AG04449 (cell line): ENCODE results near the gene MTF2.
"Not testable (repeated sequence)": the region's sequence is repeated elsewhere in the genome, so short reads cannot be mapped to it uniquely, and the experiment has no call there.

Experiments
- CTCF ChIA-PET: fragments of 350-600 bp; formaldehyde crosslinking; extraction: SDS; loops from one replicate; lab custom pipeline; 2021; ENCODE audit warnings: antibody characterized with exemption; lab: Yijun Ruan, JAX
- POLR2A ChIA-PET: fragments of 400-600, 350-600 bp; formaldehyde crosslinking; extraction: SDS; loops from one replicate; lab custom pipeline; 2020; ENCODE audit warnings: antibody characterized with exemption, inconsistent platforms; lab: Yijun Ruan, JAX
- DNase-seq: peaks from one replicate; pipeline ENCODE4 v3.0.0-alpha.2; 2010; ENCODE audit warnings: low read depth, low spot score
- H3K4me3 ChIP-seq: 2 replicates; pipeline ENCODE4 v1.5.1; 2011; ENCODE audit warnings: low read depth, mild to moderate bottlenecking, control low read depth, low read length
- TF ChIP-seq, protein P1 (sequence below): IDR thresholded peaks from one replicate; pipeline ENCODE4 v1.5.1; 2011; ENCODE audit warnings: mild to moderate bottlenecking, moderate library complexity, low read length, control low read depth, inconsistent platforms; ENCODE audit not compliant: insufficient read depth; ENCODE audit errors: missing control alignments

MTF2 gene

DNA sequence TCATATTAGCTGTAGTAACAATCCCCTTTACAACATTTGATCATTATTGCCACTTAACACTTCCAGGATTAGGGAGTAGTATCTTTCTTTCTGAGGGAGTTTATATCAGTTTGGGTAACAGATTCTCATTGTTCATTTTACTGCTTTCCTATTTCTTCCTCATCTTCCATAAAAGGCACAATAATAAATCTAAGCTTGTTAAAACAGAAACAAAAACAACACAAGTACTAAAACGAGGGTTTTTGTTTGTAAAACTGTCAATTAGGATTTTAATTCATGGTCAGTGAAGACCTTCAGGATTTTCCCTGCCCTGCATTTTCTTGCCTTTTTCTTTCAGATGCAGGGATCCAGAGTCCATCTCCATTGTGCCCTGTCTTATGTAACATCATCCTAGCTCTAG, 71.6 kb downstream of the MTF2 start:
- no peak for DNase-seq
- ChIA-PET POLR2A (no interaction called here), CTCF (no interaction called here)
- TF ChIP-seq, protein P1, sequence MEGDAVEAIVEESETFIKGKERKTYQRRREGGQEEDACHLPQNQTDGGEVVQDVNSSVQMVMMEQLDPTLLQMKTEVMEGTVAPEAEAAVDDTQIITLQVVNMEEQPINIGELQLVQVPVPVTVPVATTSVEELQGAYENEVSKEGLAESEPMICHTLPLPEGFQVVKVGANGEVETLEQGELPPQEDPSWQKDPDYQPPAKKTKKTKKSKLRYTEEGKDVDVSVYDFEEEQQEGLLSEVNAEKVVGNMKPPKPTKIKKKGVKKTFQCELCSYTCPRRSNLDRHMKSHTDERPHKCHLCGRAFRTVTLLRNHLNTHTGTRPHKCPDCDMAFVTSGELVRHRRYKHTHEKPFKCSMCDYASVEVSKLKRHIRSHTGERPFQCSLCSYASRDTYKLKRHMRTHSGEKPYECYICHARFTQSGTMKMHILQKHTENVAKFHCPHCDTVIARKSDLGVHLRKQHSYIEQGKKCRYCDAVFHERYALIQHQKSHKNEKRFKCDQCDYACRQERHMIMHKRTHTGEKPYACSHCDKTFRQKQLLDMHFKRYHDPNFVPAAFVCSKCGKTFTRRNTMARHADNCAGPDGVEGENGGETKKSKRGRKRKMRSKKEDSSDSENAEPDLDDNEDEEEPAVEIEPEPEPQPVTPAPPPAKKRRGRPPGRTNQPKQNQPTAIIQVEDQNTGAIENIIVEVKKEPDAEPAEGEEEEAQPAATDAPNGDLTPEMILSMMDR: no peak
- no peak overlapping the region for H3K4me3 ChIP-seq

- no peak for DNase-seq
- ChIA-PET CTCF (no interaction called here), POLR2A (no interaction called here)
- no peak overlapping the region for H3K4me3 ChIP-seq
- TF ChIP-seq, protein P1: no peak
These were observed 72.4 kb downstream of the MTF2 start for GRCh38 chr1:93151474-93151873.

GRCh38 chr1:93152835-93153234, 73.8 kb downstream of the MTF2 start:
- CTCF ChIA-PET: interaction anchor here (1.1 to 1.2 kb wide), 2 partner anchors 9 to 11 kb away, joined by 3 read pairs; no protein-coding TSS in a partner anchor

DNA sequence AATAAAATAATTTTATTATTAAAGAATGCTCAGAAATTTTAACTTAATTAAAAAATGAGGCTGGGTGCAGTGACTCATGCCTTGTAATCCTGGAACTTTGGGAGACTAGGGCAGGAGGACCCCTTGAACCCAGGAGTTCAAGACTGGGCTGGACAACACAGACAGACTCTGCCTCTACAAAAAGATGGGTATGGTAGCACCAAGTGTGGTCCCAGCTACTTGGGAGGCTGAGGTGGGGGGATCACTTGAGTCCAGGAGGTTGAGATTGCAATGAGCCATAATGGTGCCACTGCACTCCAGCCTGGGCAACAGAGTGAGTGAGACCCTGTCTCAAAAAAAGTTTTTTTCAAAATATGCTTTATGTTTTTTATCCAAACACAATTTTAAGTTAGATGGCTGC, 75.8 kb downstream of the MTF2 start:
- TF ChIP-seq, protein P1: no peak
- ChIA-PET CTCF (interaction anchor here (1.1 kb wide), 1 partner anchor 9 kb away, joined by 3 read pairs; no protein-coding TSS in a partner anchor), POLR2A (no interaction called here)
- H3K4me3 ChIP-seq: no peak overlapping the region
- DNase-seq: no peak

More at GRCh38 chr1:93152835-93153234, 73.8 kb downstream of the MTF2 start:
- no peak for DNase-seq
- TF ChIP-seq, protein P1: no peak
- POLR2A ChIA-PET: no interaction called here
- no peak overlapping the region for H3K4me3 ChIP-seq

GRCh38 chr1:93155335-93155734, 76.3 kb downstream of the MTF2 start:
- ChIA-PET CTCF (no interaction called here), POLR2A (no interaction called here)
- no peak for DNase-seq
- TF ChIP-seq, protein P1: no peak
- H3K4me3 ChIP-seq: no peak overlapping the region

DNA sequence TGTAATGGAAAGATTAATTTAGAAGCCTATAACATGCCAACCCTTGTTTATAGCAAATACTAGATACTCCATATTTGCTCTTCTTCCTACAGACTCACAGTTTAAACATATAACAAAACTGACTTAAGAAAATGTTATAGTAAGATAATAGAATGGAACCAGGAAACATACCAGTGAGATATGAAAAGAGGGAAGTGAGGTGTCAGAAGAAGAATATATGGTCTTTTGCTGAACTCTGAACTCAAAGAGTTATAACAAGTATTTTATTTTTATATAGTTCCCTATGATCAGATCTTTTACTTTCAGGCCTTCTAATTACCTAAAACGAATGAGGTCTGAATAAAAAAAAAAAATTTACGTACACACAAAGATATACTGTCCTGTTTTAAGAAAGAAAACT, 80.3 kb downstream of the MTF2 start:
- DNase-seq: no peak
- no peak overlapping the region for H3K4me3 ChIP-seq
- POLR2A ChIA-PET: no interaction called here
- CTCF ChIA-PET: no interaction called here
- TF ChIP-seq, protein P1: no peak

GRCh38 chr1:93163314-93163713, 84.2 kb downstream of the MTF2 start:
- H3K4me3 ChIP-seq, POLR2A ChIA-PET, DNase-seq: not testable (repeated sequence)
- CTCF ChIA-PET: interaction anchor here (1.3 kb wide), 1 partner anchor 10 kb away, joined by 3 read pairs; no protein-coding TSS in a partner anchor
